ENCODE results near the gene CACUL1. TPM values are rescaled to one million over a fixed set of nuclear protein-coding genes. Genes with fewer than 3 reads are reported as not detected.
A peak's percentile ranks its signal among the peaks of the same experiment; 100 is the strongest.
"Not testable (repeated sequence)": the region's sequence is repeated elsewhere in the genome, so short reads cannot be mapped to it uniquely, and the experiment has no call there.

The CACUL1 gene
- total and polyA plus RNA-seq, 5 experiments from 2014 or later: 23.1 to 42.1 (median 29.2) TPM

- no peaks in the 10 kb centered on the region for H3K9me3 Mint-ChIP-seq
- H3K27me3 Mint-ChIP-seq: no peaks in the 10 kb centered on the region
- H3K4me1 Mint-ChIP-seq: no peaks in the 10 kb centered on the region
- DNase-seq (no peak), ATAC-seq (no peak)
- no peaks in the 10 kb centered on the region for H3K36me3 Mint-ChIP-seq
- no peak overlapping the region for H3K4me3 Mint-ChIP-seq
- POLR2A ChIA-PET: no interaction called here
- H3K27ac Mint-ChIP-seq: no peak overlapping the region
Measured at GRCh38 chr10:118763202-118763988, 8.6 kb upstream of the CACUL1 start.

DNA sequence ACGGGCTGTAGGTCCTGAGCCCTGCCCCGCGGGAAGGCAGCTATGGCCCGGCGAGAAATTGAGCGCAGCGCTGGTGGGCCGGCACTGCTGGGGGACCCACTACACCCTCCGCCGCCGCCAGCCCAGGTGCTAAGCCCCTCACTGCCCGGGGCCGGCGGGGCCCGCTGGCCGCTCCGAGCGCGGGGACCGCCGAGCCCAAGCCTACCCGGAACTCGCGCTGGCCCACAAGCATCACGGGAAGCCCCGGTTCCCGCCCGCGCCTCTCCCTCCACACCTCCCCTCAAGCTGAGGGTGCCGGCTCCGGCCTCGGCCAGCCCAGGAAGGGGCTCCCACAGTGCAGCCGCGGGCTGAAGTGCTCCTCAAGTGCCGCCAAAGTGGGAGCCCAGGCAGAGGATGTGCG lies 5.5 kb upstream of the CACUL1 start:
- Mint-ChIP-seq H3K4me3 (no peak overlapping the region), H3K27me3 (peaks cover 0 to 4% (median 0%) of the 10 kb centered on the region in 5 donors)
- POLR2A ChIA-PET: no interaction called here

DNA sequence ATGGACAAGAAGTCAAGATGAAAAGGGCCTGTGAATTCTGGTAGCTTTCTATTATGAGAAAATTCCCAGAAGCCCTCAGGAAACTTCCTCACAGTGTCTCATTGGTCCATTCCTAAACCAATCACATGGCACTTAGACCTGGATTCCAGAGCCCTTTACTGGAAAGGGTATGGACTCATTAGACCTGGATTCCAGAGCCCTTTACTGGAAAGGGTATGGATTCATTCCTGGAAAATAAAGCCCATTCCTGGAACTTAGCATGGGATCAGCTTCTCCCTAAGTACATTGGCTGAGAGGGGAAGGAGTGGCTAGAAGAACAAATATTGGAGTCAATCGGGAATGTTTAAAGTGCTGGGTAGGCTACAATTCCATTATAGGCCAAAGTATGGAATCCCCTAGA lies 3.7 kb upstream of the CACUL1 start:
- DNase-seq (no peak), ATAC-seq (no peak)
- no peaks in the 10 kb centered on the region for H3K9me3 Mint-ChIP-seq
- H3K4me1 Mint-ChIP-seq: peaks cover 8 to 17% (median 13%) of the 10 kb centered on the region in 4 donors
- H3K27me3 Mint-ChIP-seq: peaks cover 0 to 4% (median 0%) of the 10 kb centered on the region in 5 donors
- no peaks in the 10 kb centered on the region for H3K36me3 Mint-ChIP-seq
- H3K4me3 Mint-ChIP-seq: no peak overlapping the region
- POLR2A ChIA-PET: no interaction called here
- H3K27ac Mint-ChIP-seq: no peak overlapping the region

More for the DNA sequence above, 5.5 kb upstream of the CACUL1 start:
- ATAC-seq (no peak), DNase-seq (no peak)
- no peaks in the 10 kb centered on the region for H3K36me3 Mint-ChIP-seq
- peaks cover 2 to 8% (median 4%) of the 10 kb centered on the region in 4 donors for H3K4me1 Mint-ChIP-seq
- no peaks in the 10 kb centered on the region for H3K9me3 Mint-ChIP-seq
- H3K27ac Mint-ChIP-seq: no peak overlapping the region

- Mint-ChIP-seq H3K36me3 (peaks cover 0 to 3% (median 0%) of the 10 kb centered on the region in 3 donors), H3K27me3 (peaks cover 0 to 4% (median 0%) of the 10 kb centered on the region in 5 donors), H3K9me3 (no peaks in the 10 kb centered on the region), H3K4me3 (peak overlapping the region; percentile 87 to 98 (median 92)), H3K4me1 (peaks cover 26 to 51% (median 48%) of the 10 kb centered on the region in 4 donors), H3K27ac (peak overlapping the region; percentile 81 to 96 (median 93))
- POLR2A ChIA-PET: interaction anchor here (0.5 to 3.0 kb wide), 8 partner anchors 8 to 1118 kb away, joined by 3 to 38 read pairs (median 6); partner anchors contain the start of genes MCMBP and RGS10
- ATAC-seq (peak in 1 of 2 donors; percentile 6), DNase-seq (peak in 7 of 10 donors; percentile 5 to 69 (median 30))
Measured at GRCh38 chr10:118754229-118754555, 578 bp downstream of the CACUL1 start.

DNA sequence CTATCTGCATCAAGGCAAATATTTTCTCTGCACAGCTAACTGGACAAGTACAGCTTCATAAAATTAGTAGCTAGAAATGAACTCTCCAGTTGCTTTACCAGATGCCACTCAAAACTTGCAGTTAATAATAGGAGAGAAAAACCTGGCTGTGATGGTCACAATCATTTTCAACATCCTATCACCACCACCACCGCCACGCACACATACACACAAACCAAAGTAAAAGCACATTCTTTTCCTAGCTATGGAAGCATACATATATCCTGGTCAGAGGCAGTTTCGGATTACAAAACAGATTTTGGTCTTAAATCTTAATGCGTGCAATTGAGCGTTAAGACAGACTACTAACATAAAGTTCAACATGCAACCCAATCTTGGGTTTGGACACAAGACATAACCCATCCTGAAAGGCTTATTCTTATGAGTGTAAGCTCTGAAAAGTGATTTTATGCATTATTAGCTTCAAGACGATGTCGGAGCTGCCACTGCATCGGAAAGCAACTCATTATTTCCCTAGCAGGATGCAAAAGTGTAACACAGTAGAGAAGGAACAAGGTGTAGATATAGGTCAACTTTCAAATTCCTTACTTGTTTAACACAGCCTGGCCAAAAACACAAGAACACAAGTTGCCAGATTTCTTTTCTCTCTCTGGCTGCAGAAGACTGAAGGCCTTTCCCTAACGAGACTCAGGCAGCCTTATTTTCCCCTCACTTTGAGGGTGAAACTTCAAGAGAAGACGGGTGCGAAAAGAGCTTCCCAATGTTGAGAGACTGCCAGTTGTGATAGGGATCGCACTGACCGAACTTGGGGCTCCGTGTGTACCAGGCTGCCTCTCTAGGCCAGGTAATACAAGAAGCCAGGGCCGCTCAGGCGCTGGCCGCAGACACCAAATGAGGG lies 1.2 kb downstream of the CACUL1 start:
- Mint-ChIP-seq H3K9me3 (no peaks in the 10 kb centered on the region), H3K4me3 (peak overlapping the region; percentile 87 to 98 (median 92)), H3K27ac (peak overlapping the region; percentile 81 to 96 (median 93)), H3K36me3 (peaks cover 0 to 7% (median 0%) of the 10 kb centered on the region in 3 donors), H3K4me1 (peaks cover 29 to 55% (median 52%) of the 10 kb centered on the region in 4 donors), H3K27me3 (peaks cover 0 to 4% (median 0%) of the 10 kb centered on the region in 5 donors)
- POLR2A ChIA-PET: interaction anchor here (0.5 to 3.0 kb wide), 8 partner anchors 7 to 1119 kb away, joined by 3 to 38 read pairs (median 6); partner anchors contain the start of genes MCMBP and RGS10
- DNase-seq (peak in 1 of 10 donors; percentile 12), ATAC-seq (no peak)

GRCh38 chr10:118752409-118752808 lies 2.4 kb downstream of the CACUL1 start:
- Mint-ChIP-seq H3K4me3 (peak overlapping the region in 9 of 10 donors; percentile 36 to 98 (median 89)), H3K9me3 (no peaks in the 10 kb centered on the region), H3K27ac (peak overlapping the region in 3 of 10 donors; percentile 43 to 85 (median 53)), H3K27me3 (peaks cover 0 to 4% (median 0%) of the 10 kb centered on the region in 5 donors), H3K36me3 (peaks cover 0 to 16% (median 2%) of the 10 kb centered on the region in 3 donors), H3K4me1 (peaks cover 34 to 67% (median 64%) of the 10 kb centered on the region in 4 donors)
- DNase-seq (no peak), ATAC-seq (no peak)
- POLR2A ChIA-PET: no interaction called here

GRCh38 chr10:118751265-118751664 lies 3.5 kb downstream of the CACUL1 start:
- Mint-ChIP-seq H3K4me3 (peak overlapping the region in 3 of 10 donors; percentile 17 to 36 (median 34)), H3K36me3 (peaks cover 0 to 21% (median 3%) of the 10 kb centered on the region in 3 donors), H3K27ac (peak overlapping the region in 1 of 10 donors; percentile 72), H3K4me1 (peaks cover 36 to 77% (median 74%) of the 10 kb centered on the region in 4 donors), H3K27me3 (peaks cover 0 to 1% (median 0%) of the 10 kb centered on the region in 5 donors), H3K9me3 (no peaks in the 10 kb centered on the region)
- POLR2A ChIA-PET: interaction anchor here (1.2 kb wide), 1 partner anchor 19 kb away, joined by 3 read pairs; no protein-coding TSS in a partner anchor
- DNase-seq (no peak), ATAC-seq (no peak)

DNA sequence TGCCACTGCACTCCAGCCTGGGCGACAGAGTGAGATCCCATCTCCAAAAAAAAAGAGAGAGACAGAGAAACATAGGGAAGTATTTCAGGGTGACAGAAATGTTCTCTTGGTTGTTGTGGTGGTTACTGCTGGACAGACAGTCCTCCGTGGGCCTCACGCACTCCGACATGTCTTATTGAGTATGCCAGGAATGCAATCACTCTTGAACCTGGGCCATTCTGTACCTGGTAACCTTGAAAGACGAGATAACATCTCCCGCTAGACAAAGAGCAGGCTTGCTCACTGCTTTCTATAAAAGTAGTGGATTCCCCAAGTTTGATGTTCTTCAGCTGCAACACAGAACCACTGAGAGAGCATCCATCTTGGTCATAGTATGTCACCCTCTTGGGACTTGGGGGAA lies 6.7 kb downstream of the CACUL1 start:
- Mint-ChIP-seq H3K9me3 (no peaks in the 10 kb centered on the region), H3K27ac (peak overlapping the region in 4 of 10 donors; percentile 7 to 67 (median 24)), H3K4me1 (peaks cover 32 to 82% (median 79%) of the 10 kb centered on the region in 4 donors), H3K4me3 (peak overlapping the region in 2 of 10 donors; percentile 8), H3K36me3 (peaks cover 0 to 29% (median 4%) of the 10 kb centered on the region in 3 donors), H3K27me3 (no peaks in the 10 kb centered on the region)
- no peak for DNase-seq
- POLR2A ChIA-PET: no interaction called here
- no peak for ATAC-seq

GRCh38 chr10:118746246-118746645 lies 8.5 kb downstream of the CACUL1 start:
- Mint-ChIP-seq H3K4me3 (peak overlapping the region in 2 of 10 donors; percentile 4 to 19), H3K27ac (peak overlapping the region in 2 of 10 donors; percentile 22 to 29), H3K9me3 (no peaks in the 10 kb centered on the region), H3K27me3 (no peaks in the 10 kb centered on the region), H3K36me3 (peaks cover 0 to 31% (median 4%) of the 10 kb centered on the region in 3 donors), H3K4me1 (peaks cover 36 to 85% (median 82%) of the 10 kb centered on the region in 4 donors)
- POLR2A ChIA-PET: interaction anchor here (0.7 to 1.0 kb wide), 2 partner anchors 8 to 941 kb away, joined by 3 to 4 read pairs; no protein-coding TSS in a partner anchor
- ATAC-seq (no peak), DNase-seq (no peak)

GRCh38 chr10:118745056-118745455 lies 9.7 kb downstream of the CACUL1 start:
- H3K36me3 Mint-ChIP-seq: peaks cover 0 to 34% (median 4%) of the 10 kb centered on the region in 3 donors
- no peaks in the 10 kb centered on the region for H3K27me3 Mint-ChIP-seq
- peaks cover 36 to 84% (median 82%) of the 10 kb centered on the region in 4 donors for H3K4me1 Mint-ChIP-seq
- POLR2A ChIA-PET: no interaction called here
- peak overlapping the region in 3 of 10 donors; percentile 32 to 69 (median 48) for H3K27ac Mint-ChIP-seq
- ATAC-seq: no peak
- no peak for DNase-seq
- peak overlapping the region in 4 of 10 donors; percentile 15 to 65 (median 42) for H3K4me3 Mint-ChIP-seq
- no peaks in the 10 kb centered on the region for H3K9me3 Mint-ChIP-seq

DNA sequence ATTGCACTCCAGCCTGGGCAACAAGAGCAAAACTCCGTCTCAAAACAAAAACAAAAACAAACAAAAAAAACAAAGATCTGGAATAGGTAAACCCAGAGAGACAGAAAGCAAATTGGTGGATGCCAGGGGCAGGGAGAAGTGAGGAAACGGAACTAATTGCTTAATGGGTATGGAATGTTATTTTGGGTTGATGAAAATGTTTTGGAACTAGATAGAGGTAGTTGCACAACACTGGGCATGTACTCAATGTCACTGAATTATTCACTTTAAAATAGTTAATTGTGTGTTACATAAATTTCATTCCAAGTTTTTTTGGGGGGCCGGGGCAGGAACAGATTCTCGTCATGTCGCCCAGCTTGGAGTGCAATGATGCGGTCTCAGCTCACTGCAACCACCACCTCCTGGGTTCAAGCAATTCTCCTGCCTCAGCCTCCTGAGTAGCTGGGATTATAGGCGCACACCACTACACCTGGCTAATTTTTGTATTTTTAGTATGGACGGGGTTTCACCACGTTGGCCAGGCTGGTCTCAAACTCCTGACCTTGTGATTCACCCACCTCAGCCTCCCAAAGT lies 10.3 kb downstream of the CACUL1 start:
- DNase-seq, H3K27me3 Mint-ChIP-seq, POLR2A ChIA-PET, ATAC-seq, H3K9me3 Mint-ChIP-seq: not testable (repeated sequence)
- Mint-ChIP-seq H3K4me3 (peak overlapping the region in 2 of 10 donors; percentile 42 to 49), H3K36me3 (peaks cover 0 to 33% (median 4%) of the 10 kb centered on the region in 3 donors), H3K4me1 (peaks cover 35 to 84% (median 83%) of the 10 kb centered on the region in 4 donors), H3K27ac (peak overlapping the region in 1 of 10 donors; percentile 23)

- H3K4me3 Mint-ChIP-seq: peak overlapping the region in 1 of 10 donors; percentile 47
- no peaks in the 10 kb centered on the region for H3K9me3 Mint-ChIP-seq
- no peak for ATAC-seq
- peak overlapping the region in 5 of 10 donors; percentile 1 to 49 (median 10) for H3K27ac Mint-ChIP-seq
- DNase-seq: no peak
- H3K4me1 Mint-ChIP-seq: peaks cover 35 to 84% (median 83%) of the 10 kb centered on the region in 4 donors
- POLR2A ChIA-PET: no interaction called here
- H3K36me3 Mint-ChIP-seq: peaks cover 0 to 21% (median 4%) of the 10 kb centered on the region in 3 donors
- no peaks in the 10 kb centered on the region for H3K27me3 Mint-ChIP-seq
Measured at GRCh38 chr10:118742782-118743181, 12.0 kb downstream of the CACUL1 start.
